Measurements from ENCODE around the gene CYB5B.

CYB5B gene

DNA sequence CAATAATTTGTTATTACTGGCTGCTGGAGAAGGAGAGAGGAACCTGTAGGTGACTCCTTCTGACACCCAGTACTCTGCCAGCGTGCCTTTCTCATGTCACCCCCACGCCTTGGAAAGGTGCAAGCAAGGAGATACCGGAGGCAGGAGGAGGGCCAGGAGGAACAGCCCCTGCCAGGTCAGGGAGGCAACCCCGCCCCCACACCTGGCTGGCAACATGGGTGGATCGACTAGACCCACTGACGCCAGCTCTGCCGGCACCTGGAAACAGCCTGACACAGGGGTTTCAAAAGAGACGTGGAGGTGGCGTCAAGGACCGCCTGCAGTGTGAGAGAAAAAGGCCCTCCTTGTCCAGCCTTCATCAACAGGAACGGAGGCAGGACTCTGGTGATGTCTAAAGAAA is 62.3 kb downstream of the CYB5B start:
- DNase-seq (ENCODE audit: low spot score), result no peak

DNA sequence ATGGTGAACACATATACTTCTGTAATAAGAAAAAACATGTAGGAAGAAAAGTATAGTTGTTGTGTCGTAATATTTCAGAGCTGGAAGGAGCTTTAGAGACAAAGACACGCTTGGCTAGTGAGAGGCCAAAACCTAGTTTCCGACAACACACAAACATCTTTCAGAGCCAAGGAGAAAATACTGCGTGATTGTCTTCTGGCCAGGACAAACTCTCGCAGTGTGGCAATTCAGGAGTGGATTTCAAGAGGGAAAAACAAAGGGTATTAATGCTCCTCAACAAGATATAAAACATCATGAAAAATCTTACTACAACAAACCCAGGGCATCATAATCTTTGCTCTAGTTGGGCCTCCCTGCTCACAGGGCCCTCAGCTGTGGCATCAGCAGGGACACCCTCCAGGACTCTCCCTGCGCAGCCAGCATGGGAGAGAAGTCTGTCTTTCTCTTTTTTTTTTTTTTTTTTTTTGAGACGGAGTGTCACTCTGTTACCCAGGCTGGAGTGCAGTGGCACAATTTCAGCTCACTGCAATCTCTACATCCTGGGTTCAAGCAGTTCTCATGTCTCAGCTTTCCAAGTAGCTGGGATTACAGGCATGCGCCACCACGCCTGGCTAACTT is 66.4 kb downstream of the CYB5B start:
- DNase-seq (ENCODE audit: low spot score), result no peak

DNA sequence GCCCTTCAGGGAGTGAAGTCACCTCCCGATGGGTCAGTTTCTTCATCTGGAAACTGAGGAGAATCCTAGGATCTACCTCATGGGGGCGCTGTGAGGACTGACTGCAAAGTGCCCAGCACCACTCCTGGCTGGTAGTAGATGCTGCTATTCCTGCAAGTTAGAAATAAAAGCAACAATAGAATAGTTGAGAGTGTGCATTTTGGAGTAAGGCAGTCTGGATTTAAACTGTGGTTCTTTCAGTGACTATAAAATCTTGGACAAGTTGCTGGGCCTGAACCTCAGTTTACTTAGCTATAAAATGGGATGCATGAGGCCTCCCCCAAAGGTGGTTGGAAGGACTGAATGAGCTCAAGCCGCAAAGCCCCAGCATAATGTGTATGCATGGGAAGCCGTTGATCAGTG is 70.6 kb downstream of the CYB5B start:
- peak; percentile 35 for DNase-seq (ENCODE audit: low spot score)

DNA sequence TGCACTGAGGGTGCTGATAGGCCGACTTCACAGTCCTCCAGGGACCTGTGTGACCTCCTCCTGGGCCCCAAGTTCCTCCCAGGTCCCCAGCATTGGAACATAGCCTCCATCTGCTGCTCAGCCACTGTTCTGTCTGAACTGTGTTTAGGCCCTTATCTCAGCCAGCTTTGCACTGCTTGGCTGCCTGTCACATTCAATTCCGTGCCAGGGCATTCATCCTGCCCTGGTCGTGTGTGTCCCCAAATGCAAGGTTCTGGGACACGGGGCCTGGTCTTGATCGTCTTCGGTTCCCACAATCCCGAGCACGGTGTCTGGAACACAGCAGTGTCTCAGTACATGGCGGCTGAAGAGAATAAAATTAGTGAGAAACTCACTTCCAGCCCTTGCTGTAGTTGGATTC is 71.4 kb downstream of the CYB5B start:
- no peak for DNase-seq (ENCODE audit: low spot score)

DNA sequence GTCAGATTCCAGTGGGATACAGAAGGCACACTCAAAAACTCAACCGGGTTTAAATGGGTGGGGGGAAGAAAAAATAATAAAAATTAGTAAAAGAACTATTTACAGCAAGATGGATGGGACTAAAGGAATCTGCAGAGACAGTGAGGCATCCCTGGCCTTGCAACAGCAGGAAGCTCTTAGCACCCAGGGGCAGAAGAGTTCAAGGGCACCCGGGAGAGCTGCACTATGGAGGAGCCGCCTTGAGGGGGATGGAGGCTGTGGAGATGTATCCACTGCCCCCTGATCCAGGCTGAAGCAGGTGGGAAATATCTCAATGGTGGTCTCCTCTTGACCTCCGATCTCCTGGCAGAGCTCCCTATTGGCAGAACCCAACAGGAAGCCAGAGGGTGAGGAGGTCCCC is 72.0 kb downstream of the CYB5B start:
- DNase-seq (ENCODE audit: low spot score), result no peak

DNA sequence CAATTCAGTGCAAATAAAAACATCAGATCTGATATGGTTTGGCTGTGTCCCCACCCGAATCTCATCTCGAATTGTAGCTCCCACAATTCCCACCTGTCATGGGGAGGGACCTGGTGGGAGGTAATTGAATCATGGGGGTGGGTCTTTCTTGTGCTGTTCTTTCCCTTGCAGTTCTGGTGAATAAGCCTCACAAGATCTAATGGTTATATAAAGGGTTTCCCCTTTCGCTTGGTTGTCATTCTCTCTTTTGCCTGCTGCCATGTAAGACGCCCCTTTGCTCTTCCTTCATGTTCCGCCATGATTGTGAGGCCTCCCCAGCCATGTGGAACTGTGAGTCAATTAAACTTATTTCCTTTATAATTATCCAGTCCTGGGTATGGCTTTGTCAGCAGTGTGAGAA is 72.5 kb downstream of the CYB5B start:
- DNase-seq (ENCODE audit: low spot score), result no peak

DNA sequence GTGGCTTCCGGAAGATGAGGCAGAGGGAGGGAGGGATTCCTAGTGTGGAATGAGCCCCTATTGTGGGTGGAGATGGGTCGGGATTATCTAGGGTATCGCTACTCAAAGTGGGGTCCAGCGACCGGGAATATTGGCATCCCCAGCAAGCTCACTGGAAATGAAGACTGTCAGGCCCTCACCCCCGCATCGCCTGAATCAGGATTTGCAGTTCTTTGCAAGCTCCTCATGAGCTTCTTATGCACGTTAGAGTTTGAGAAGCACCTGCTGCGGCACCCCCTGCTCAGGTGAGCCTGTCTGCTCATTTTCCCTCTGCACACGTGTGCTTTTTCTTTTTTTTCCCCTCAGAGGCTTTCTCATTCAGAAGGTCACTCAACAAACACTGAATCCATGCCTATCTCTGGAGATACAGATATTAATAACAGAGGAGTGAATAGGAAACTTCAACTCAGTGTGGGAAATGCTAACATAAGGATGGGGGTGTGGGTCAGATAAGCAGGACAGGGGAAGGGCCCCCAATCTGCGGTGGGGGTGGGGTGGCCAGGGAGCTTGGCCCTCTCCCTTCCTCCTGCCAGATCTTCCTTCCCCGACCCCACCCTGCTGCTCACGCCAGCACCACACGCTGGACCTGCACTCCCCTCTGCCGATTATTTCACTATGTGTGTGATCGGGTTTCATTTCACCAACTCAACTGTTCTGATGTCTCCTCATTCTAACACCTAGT is 73.6 kb downstream of the CYB5B start:
- DNase-seq (ENCODE audit: low spot score), result no peak

DNA sequence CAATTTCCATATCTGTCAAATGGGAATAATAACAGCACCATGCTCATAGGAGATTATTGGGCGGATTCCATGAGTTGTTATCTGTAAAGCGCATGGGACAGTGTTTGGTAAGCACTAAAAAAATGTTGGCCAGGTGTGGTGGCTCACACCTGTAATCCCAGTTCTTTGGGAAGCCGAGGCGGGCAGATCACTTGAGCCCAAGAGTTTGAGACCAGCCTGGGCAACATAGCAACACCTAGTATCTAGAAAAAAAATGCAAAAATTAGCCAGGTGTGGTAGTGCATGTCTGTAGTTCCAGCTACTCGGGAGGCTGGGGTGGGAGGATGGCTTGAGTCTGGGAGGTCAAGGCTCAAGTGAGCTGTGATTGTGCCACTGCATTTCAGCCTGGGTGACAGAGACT is 74.5 kb downstream of the CYB5B start:
- no peak for DNase-seq (ENCODE audit: low spot score)

DNA sequence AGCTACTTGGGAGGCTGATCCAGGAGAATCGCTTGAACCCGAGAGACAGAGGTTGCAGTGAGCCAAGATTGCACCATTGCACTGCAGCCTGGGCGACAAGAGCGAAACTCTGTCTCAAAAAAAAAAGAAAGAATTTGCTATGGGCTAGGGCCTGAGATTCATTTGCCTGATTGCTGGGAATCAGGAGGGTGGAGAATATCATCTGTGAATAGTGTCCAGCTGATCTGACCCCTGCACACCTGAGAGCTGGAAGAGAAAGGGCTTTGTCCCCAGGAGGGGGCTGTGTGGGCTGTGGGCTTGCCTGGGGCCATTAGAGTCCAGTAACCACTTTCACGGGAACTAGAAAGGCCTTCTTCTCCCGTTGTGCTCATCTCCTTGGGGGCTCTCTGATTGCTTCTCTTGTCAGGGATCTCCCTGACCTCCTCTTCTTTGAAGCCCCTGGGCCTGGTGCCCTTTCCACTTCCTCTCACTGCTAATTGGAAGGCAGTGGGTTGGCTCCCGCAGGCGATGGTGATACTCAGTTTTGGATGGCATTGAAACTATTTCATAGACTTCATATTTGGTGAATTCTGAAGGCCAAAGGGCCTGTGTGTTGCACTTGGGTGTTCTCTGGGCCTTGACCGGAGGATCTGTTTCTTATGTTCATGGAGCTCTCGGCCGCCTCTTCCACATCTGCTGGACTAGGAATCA is 75.3 kb downstream of the CYB5B start:
- DNase-seq (ENCODE audit: low spot score), result no peak

DNA sequence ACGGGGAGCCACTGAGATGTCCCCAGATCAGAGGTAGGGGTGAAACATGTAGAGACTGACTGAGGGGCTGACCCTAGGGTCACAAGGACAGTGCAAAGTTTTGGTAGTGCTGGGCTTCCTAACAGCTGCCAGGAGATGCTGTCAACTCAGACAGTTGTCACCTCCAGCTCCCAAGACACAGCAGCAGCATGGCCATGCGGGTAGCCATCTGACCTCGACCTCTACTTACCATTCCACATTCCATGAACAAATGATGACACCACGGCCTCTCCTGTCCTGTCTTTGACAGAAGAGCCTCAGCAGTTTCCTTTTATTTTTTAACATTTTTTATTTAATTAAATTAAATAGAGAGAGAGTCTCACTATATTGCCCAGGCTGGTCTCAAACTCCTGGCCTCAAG is 76.1 kb downstream of the CYB5B start:
- no peak for DNase-seq (ENCODE audit: low spot score)

DNA sequence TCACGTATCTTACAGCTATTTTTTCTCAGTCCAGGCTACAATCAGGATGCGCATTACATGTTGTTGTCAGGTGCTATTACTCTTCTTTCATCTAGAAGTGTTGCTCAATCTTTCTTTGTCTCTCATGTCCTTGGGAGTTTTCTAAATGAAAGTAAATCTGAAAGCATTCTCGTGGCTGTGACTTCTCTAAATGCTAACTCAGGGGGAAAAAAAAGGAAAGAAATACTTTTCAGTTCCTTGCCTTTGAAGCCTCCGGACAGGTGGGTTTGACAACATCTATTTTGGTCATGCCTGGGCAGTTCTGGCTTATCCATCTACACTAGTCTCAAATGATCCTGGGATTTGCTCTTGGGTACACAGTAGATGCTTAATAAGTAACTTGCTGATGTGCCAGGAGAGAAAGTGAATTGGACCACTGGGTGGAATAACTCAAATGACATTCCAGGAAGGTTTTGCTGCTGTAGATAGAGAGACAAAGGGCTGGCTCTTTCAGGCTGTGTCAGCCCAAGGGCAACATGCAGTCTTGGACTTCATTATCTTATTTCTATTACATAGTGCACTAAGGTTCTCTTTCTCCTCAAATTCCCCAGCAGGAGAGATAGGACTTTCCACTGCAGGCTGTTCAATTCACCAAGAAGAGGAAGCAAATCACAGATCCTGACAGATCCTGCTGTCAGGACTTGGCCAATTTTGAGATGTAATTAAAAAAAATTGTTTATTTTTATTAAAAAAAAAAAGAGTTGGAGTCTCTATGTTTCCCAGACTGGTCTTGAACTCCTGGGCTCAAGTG is 77.7 kb downstream of the CYB5B start:
- no peak for DNase-seq (ENCODE audit: low spot score)

DNA sequence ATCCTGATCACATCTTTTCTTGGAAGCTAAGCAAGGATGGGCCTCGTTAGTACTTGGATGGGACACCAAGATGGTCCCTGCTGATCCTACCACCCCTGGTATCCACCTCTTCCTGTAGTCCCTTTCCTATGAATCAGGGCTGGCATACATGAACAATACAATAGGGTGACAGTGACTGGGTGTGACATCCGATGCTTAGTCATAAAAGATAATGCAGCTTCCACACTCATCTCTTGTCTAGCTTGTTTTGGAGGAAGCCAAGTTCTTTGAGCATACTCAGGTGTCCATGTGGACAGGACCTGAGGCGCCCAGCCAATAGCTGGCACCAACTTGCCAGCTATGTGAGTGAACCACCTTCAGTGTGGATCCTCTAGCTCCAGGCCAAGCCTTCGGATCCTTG is 78.8 kb downstream of the CYB5B start:
- no peak for DNase-seq (ENCODE audit: low spot score)

DNA sequence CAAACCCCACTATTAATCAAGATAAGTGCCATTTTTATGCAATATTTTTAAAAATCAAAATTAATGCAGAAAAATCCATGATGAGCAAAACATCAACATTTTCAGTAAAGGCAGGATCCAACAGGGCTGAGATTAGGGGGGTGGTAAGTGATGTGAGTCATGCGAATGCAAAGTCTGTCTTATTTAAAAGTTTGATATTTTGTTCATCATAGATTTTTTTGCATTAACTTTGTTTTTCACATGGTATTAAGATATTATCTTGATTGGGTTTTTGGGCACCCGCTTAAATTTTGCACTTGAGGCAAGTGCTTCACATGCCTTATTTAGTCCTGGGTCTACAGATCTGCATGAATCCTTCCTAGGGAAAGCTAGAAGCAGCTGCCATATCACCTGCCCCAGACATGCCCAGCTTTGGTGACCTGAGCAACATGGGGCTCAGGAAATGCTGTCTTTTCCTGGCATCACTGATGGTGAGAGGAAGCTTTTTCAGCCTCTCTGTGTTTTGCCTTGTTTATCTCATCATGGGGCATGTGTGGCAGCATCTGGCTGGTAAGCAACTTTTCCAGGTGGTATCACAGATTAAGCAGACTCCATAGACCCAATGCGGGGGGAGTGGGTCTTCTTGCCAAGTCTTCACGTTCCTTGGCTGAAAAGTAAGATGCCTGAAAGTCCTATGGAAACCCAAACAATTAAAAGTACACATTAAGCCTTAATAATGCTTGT is 83.8 kb downstream of the CYB5B start:
- no peak for DNase-seq (ENCODE audit: low spot score)

DNA sequence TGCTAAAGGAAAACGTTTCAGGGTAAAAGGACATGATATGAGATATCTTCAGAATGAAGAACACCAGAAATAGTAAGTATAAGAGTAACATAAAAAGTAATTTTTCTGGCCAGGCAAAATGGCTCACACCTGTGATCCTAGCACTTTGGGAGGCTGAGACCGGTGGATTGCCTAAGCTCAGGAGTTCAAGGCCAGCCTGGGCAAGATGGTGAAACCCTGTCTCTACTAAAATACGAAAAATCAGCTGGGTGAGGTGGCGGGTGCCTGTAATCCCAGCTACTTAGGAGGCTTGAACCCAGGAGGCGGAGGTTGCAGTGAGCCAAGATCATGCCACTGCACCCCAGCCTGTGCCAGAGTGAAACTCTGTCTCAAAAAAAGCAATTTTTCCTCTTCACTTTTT is 84.7 kb downstream of the CYB5B start:
- no peak for DNase-seq (ENCODE audit: low spot score)

DNA sequence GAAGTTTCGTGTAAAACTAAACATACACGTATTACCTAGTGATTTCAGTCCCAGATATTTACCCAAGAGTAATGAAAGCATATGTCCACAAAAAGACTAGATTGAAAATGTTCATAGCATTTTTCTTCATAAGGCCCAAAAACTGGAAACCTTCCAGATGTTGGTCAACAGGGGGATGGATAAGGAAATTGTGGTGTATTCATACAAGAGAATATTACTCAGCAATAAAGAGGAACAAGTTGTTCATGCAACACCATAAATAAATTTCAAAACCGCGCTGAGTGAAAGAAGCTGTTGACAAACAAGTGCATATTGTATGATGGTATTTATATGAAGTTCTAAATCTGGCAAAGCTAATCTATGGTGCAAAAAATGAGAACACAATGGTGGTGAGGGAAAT is 87.2 kb downstream of the CYB5B start:
- no peak for DNase-seq (ENCODE audit: low spot score)

DNA sequence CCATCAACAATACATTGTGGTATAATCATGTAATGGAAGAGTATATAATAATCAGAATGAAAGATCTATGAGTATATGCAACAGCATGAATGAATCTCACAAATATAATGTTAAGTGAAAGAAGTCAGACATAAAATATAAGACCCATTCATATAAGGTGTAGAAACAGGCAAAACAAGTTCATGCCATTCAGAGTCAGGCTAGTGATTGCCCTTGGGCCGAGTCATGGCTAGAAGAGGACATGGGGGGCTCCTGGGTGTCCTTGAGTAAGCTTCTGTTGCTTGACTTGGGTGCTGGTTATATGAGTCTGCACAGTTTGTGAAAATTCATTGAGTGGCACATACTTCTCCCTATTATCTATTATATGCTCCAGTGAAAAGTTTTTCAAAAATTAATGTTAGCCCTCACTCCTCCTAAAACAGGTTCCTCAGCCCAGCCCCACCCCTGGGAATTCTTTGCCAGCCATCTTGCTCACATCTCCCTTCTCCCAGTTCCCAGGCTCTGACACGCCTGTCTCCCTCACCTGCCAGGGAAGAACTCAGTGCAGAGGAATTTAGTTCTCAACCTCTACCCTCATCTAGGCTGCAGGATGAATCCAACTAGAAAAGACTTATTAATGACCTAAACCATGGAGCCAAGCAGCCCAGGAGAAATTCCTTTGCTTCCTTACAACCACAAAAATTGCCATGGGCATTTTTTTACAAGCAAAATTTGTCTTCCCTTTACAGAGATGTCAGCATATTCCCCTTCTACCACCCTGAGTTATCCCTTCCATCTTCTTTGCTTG is 89.0 kb downstream of the CYB5B start:
- DNase-seq (ENCODE audit: low spot score), result no peak

DNA sequence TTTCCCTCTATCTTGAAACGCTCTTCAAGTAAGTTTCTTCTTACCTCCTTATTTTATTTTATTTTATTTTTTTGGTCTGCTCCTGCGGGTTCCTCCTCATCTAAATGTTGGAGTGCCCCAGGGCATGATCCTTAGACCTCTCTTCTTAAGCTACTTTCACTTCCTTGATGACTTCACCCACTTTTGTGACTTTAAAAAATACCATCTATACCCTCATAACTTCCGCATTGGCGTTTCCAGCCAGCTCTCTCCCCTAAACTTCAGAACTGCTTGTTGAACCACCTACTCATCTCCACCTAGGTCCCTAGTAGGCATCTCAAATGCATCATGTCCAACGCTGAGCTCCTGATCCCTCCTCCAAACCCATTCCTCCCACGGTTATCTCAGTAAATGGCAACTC is 89.9 kb downstream of the CYB5B start:
- no peak for DNase-seq (ENCODE audit: low spot score)
